Uterus (tissue), 4 donors: ENCODE results near the gene KCNAB1. TPM values are rescaled to one million over a fixed set of nuclear protein-coding genes. Genes with fewer than 3 reads are reported as not detected.

Source experiments
- DNase-seq, 2 donors: peaks; one replicate each; pipeline ENCODE4 v3.0.0-alpha.2; 2019 to 2020
- H3K27ac ChIP-seq, 2 donors: fragments of 200-600 bp; sonication (generic); 1 replicate in 1 of 2; 2 replicates in 1 of 2; pipeline ENCODE4 v1.5.1; 2016 to 2018
- H3K27me3 ChIP-seq, 2 donors: fragments of 200-600 bp; sonication (generic); one replicate each; pipeline ENCODE4 v1.5.1; 2018 to 2019; ENCODE audit warnings: control low read depth in 1 of 2
- H3K36me3 ChIP-seq, 2 donors: fragments of 200-600 bp; sonication (generic); one replicate each; pipeline ENCODE4 v1.5.1; 2019; ENCODE audit warnings: control low read depth in 1 of 2
- H3K4me1 ChIP-seq, 2 donors: fragments of 200-600 bp; sonication (generic); one replicate each; pipeline ENCODE4 v1.5.1; 2018 to 2019; ENCODE audit warnings: control low read depth in 1 of 2
- H3K4me3 ChIP-seq, 2 donors: fragments of 200-600 bp; sonication (generic); 1 replicate in 1 of 2; 2 replicates in 1 of 2; pipeline ENCODE4 v1.5.1; 2018 to 2019; ENCODE audit warnings: mild to moderate bottlenecking in 1 of 2
- H3K9me3 ChIP-seq, 2 donors: fragments of 200-600 bp; sonication (generic); one replicate each; pipeline ENCODE4 v1.5.1; 2019; ENCODE audit warnings: control low read depth in 1 of 2
- CTCF ChIP-seq, 4 experiments: fragments of 200-600 bp in 2 of 4; fragments of 450-650 bp in 2 of 4; sonication (generic) in 2 of 4; IDR thresholded peaks; one replicate each; pipeline ENCODE4 v1.5.1; 2016 to 2019; ENCODE audit warnings: antibody characterized with exemption in 4 of 4, mild to moderate bottlenecking in 2 of 4, moderate library complexity in 1 of 4
- POLR2A ChIP-seq, 2 donors: fragments of 450-650 bp; IDR thresholded peaks; one replicate each; pipeline ENCODE4 v1.6.1; 2016; ENCODE audit warnings: antibody characterized with exemption in 2 of 2, mild to moderate bottlenecking in 1 of 2, moderate library complexity in 1 of 2
- intact Hi-C: fragments of 100-400 bp; cut with DNase I; formaldehyde crosslinking; loops from one replicate; pipeline ENCODE4 v1.15.1; 2023; ENCODE audit warnings: low total_unique reads
- total RNA-seq, 4 donors: library from RNA; depleted of rRNA in 3 of 4; stranded (reverse); fragments of >200 nt in 3 of 4; gene quantifications; one replicate each; pipeline versions ENCODE4 v1.1.0 to v1.2.4, GENCODE V29; 2014 to 2023
- donor health status: DM: yes; HTN: yes; CAD: no.

Gene KCNAB1
- total RNA-seq, 4 donors from 2014 or later: 1.3 to 12.8 (median 6.8) TPM

GRCh38 chr3:156455839-156456238 is 335.5 kb downstream of the KCNAB1 start:
- no peaks in the 10 kb centered on the region for H3K9me3 ChIP-seq
- H3K4me3 ChIP-seq: no peak overlapping the region
- H3K4me1 ChIP-seq: no peaks in the 10 kb centered on the region
- no peaks in the 10 kb centered on the region for H3K36me3 ChIP-seq
- H3K27ac ChIP-seq: no peak overlapping the region
- TF ChIP-seq CTCF (IDR thresholded peaks at IDR 0.05) (no peak), POLR2A (IDR thresholded peaks at IDR 0.05) (no peak)
- intact Hi-C loops: no loop called here
- no peaks in the 10 kb centered on the region for H3K27me3 ChIP-seq
- DNase-seq: no peak

- TF ChIP-seq POLR2A (IDR thresholded peaks at IDR 0.05) (no peak), CTCF (IDR thresholded peaks at IDR 0.05) (no peak)
- intact Hi-C loops: no loop called here
- DNase-seq: no peak
These were observed 336.4 kb downstream of the KCNAB1 start for GRCh38 chr3:156456771-156457224.

GRCh38 chr3:156459434-156459833 is 339.1 kb downstream of the KCNAB1 start:
- intact Hi-C loops: no loop called here

More at GRCh38 chr3:156456771-156457224, 336.4 kb downstream of the KCNAB1 start:
- H3K9me3 ChIP-seq: no peaks in the 10 kb centered on the region
- H3K36me3 ChIP-seq: no peaks in the 10 kb centered on the region
- H3K27ac ChIP-seq: no peak overlapping the region
- H3K4me1 ChIP-seq: no peaks in the 10 kb centered on the region
- H3K27me3 ChIP-seq: no peaks in the 10 kb centered on the region
- H3K4me3 ChIP-seq: no peak overlapping the region

GRCh38 chr3:156460206-156460611 is 339.8 kb downstream of the KCNAB1 start:
- TF ChIP-seq CTCF (IDR thresholded peaks at IDR 0.05): no peak
- no peak for TF ChIP-seq POLR2A (IDR thresholded peaks at IDR 0.05)
- H3K4me3 ChIP-seq: no peak overlapping the region
- no peaks in the 10 kb centered on the region for H3K36me3 ChIP-seq
- DNase-seq: no peak
- no peak overlapping the region for H3K27ac ChIP-seq
- intact Hi-C loops: no loop called here
- H3K27me3 ChIP-seq: no peaks in the 10 kb centered on the region
- no peaks in the 10 kb centered on the region for H3K9me3 ChIP-seq
- H3K4me1 ChIP-seq: no peaks in the 10 kb centered on the region

More at GRCh38 chr3:156459434-156459833, 339.1 kb downstream of the KCNAB1 start:
- no peak for DNase-seq
- H3K27me3 ChIP-seq: no peaks in the 10 kb centered on the region
- no peaks in the 10 kb centered on the region for H3K9me3 ChIP-seq
- no peak overlapping the region for H3K4me3 ChIP-seq
- no peak for TF ChIP-seq POLR2A (IDR thresholded peaks at IDR 0.05)
- no peak for TF ChIP-seq CTCF (IDR thresholded peaks at IDR 0.05)
- H3K4me1 ChIP-seq: no peaks in the 10 kb centered on the region
- H3K27ac ChIP-seq: no peak overlapping the region
- H3K36me3 ChIP-seq: no peaks in the 10 kb centered on the region

- Histone ChIP-seq H3K36me3 (no peaks in the 10 kb centered on the region), H3K4me3 (no peak overlapping the region), H3K4me1 (no peaks in the 10 kb centered on the region), H3K27me3 (no peaks in the 10 kb centered on the region), H3K27ac (no peak overlapping the region), H3K9me3 (no peaks in the 10 kb centered on the region)
- TF ChIP-seq CTCF (IDR thresholded peaks at IDR 0.05): no peak
- no peak for TF ChIP-seq POLR2A (IDR thresholded peaks at IDR 0.05)
- DNase-seq: no peak
- intact Hi-C loops: no loop called here
These were observed 341.5 kb downstream of the KCNAB1 start for GRCh38 chr3:156461889-156462288.
